ENCODE measurements around the gene SMIM36. TPM values are rescaled to one million over a fixed set of nuclear protein-coding genes. Genes with fewer than 3 reads are reported as not detected.
"Not testable (repeated sequence)": the region's sequence is repeated elsewhere in the genome, so short reads cannot be mapped to it uniquely, and the experiment has no call there.

The SMIM36 gene
- total and polyA plus RNA-seq, 12 donors = not detected

- H3K27me3 ChIP-seq = no peaks in the 10 kb centered on the region
- no peaks in the 10 kb centered on the region for H3K9me3 ChIP-seq (replicated peaks in 1 of 3)
- H3K27ac ChIP-seq = no peak overlapping the region
- no peak for TF ChIP-seq POLR2A (IDR thresholded peaks at IDR 0.05)
- TF ChIP-seq, protein P1, sequence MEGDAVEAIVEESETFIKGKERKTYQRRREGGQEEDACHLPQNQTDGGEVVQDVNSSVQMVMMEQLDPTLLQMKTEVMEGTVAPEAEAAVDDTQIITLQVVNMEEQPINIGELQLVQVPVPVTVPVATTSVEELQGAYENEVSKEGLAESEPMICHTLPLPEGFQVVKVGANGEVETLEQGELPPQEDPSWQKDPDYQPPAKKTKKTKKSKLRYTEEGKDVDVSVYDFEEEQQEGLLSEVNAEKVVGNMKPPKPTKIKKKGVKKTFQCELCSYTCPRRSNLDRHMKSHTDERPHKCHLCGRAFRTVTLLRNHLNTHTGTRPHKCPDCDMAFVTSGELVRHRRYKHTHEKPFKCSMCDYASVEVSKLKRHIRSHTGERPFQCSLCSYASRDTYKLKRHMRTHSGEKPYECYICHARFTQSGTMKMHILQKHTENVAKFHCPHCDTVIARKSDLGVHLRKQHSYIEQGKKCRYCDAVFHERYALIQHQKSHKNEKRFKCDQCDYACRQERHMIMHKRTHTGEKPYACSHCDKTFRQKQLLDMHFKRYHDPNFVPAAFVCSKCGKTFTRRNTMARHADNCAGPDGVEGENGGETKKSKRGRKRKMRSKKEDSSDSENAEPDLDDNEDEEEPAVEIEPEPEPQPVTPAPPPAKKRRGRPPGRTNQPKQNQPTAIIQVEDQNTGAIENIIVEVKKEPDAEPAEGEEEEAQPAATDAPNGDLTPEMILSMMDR (IDR thresholded peaks at IDR 0.05) = no peak
- intact Hi-C loops (cut with DNase I) = no loop called here
- no peaks in the 10 kb centered on the region for H3K36me3 ChIP-seq (replicated peaks in 1 of 2)
- H3K4me3 ChIP-seq = no peak overlapping the region
- 75 to 85% (median 80%) methylated on average over 3 of the region's 3 CpGs for WGBS, 4 donors
- DNase-seq = no peak
- no peaks in the 10 kb centered on the region for H3K4me1 ChIP-seq (replicated peaks in 1 of 2)
These were observed 18.8 kb upstream of the SMIM36 start for GRCh38 chr17:55530064-55530463.

GRCh38 chr17:55527540-55528118 lies 16.4 kb upstream of the SMIM36 start:
- DNase-seq = peak in 6 of 7 donors; percentile 18 to 67 (median 28)

GRCh38 chr17:55524440-55525220 lies 13.4 kb upstream of the SMIM36 start:
- H3K4me3 ChIP-seq = no peak overlapping the region
- TF ChIP-seq, protein P1 (IDR thresholded peaks at IDR 0.05) = no peak
- TF ChIP-seq POLR2A (IDR thresholded peaks at IDR 0.05) = no peak
- H3K27me3 ChIP-seq = peaks cover 6% of the 10 kb centered on the region
- no peaks in the 10 kb centered on the region for H3K9me3 ChIP-seq (replicated peaks in 1 of 3)
- no peaks in the 10 kb centered on the region for H3K36me3 ChIP-seq (replicated peaks in 1 of 2)
- no peak for DNase-seq
- H3K4me1 ChIP-seq (replicated peaks in 1 of 2) = no peaks in the 10 kb centered on the region
- H3K27ac ChIP-seq = no peak overlapping the region
- WGBS, 4 donors = 46 to 57% (median 54%) methylated on average over 4 of the region's 4 CpGs
- intact Hi-C loops (cut with DNase I) = loop anchor here (5.0 to 10.0 kb wide), 7 partner anchors 78 to 250 kb away; no protein-coding TSS in a partner anchor

More at GRCh38 chr17:55527540-55528118, 16.4 kb upstream of the SMIM36 start:
- intact Hi-C loops (cut with DNase I) = loop anchor here (5.0 to 10.0 kb wide), 7 partner anchors 75 to 247 kb away; no protein-coding TSS in a partner anchor
- Histone ChIP-seq H3K27ac (no peak overlapping the region), H3K9me3 (replicated peaks in 1 of 3) (no peaks in the 10 kb centered on the region), H3K27me3 (no peaks in the 10 kb centered on the region), H3K4me1 (replicated peaks in 1 of 2) (no peaks in the 10 kb centered on the region), H3K4me3 (no peak overlapping the region), H3K36me3 (replicated peaks in 1 of 2) (no peaks in the 10 kb centered on the region)
- WGBS, 4 donors = 66 to 79% (median 73%) methylated on average over 5 of the region's 5 CpGs
- no peak for TF ChIP-seq POLR2A (IDR thresholded peaks at IDR 0.05)
- TF ChIP-seq, protein P1 (IDR thresholded peaks at IDR 0.05) = peak in 5 of 6 experiments; percentile 24 to 56 (median 46)

GRCh38 chr17:55523032-55523431 lies 11.8 kb upstream of the SMIM36 start:
- H3K27ac ChIP-seq; H3K9me3 ChIP-seq (replicated peaks in 1 of 3); H3K27me3 ChIP-seq; H3K4me3 ChIP-seq; DNase-seq; H3K36me3 ChIP-seq (replicated peaks in 1 of 2); H3K4me1 ChIP-seq (replicated peaks in 1 of 2): not testable (repeated sequence)
- intact Hi-C loops (cut with DNase I) = loop anchor here in 1 of 2 donors (10.0 kb wide), 3 partner anchors 82 to 252 kb away; no protein-coding TSS in a partner anchor
- 84 to 96% (median 94%) methylated on average over 4 of the region's 4 CpGs for WGBS, 4 donors
